HepG2 (cell line): ENCODE measurements around the gene TBC1D5. TPM values are rescaled to one million over a fixed set of nuclear protein-coding genes. Genes with fewer than 3 reads are reported as not detected.

Experiments
- ATAC-seq: fragments of 200-7000 bp; cut with Tn5 transposase; 3 replicates; pipeline ENCODE4 v1.9.1; 2020; ENCODE audit warnings: mild to moderate bottlenecking, moderate library complexity
- BruUV-seq: library from RNA; stranded (reverse); fragments of 400-500 nt; replicated peaks from 2 replicates; lab custom pipeline; 2021; lab: Mats Ljungman, UMichigan
- CTCF ChIA-PET: fragments of 300-600 bp; formaldehyde crosslinking; extraction: SDS; loops from one replicate; lab custom pipeline; 2021; ENCODE audit warnings: low total read pairs, inconsistent platforms, low intra/inter-chr PET ratio; lab: Yijun Ruan, JAX
- POLR2A ChIA-PET: fragments of 350-600 bp; sonication (Branson Sonifier 250); formaldehyde crosslinking; loops from one replicate; lab custom pipeline; 2020; ENCODE audit warnings: antibody characterized with exemption, inconsistent platforms; lab: Yijun Ruan, JAX
- DNase-seq: peaks from one replicate; pipeline ENCODE4 v3.0.0-alpha.2; 2015; ENCODE audit warnings: low spot score
- FAIRE-seq: peaks from 3 replicates; lab custom pipeline; 2011; peaks lifted over from hg19 to GRCh38; lab: Jason Lieb, UNC
- H2AFZ ChIP-seq: one replicate; pipeline ENCODE4 v1.6.1; 2011; ENCODE audit warnings: low read length, inconsistent platforms
- H3K27ac ChIP-seq: fragments of 300-600 bp; 3 replicates; pipeline ENCODE4 v1.8.0; 2011; ENCODE audit warnings: mixed run types, mild to moderate bottlenecking, mixed read lengths, low read length, inconsistent platforms; ENCODE audit not compliant: insufficient read depth; ENCODE audit errors: extremely low read length
- H3K27me3 ChIP-seq, 2 experiments: fragments of 200-600 bp in 1 of 2; 2 replicates in 1 of 2; 3 replicates in 1 of 2; pipeline versions ENCODE4 v1.6.0 to v1.8.0; 2011; ENCODE audit warnings: low read length in 2 of 2, mild to moderate bottlenecking in 2 of 2, moderate library complexity in 2 of 2, inconsistent platforms in 1 of 2; ENCODE audit not compliant: insufficient read depth in 2 of 2, control insufficient read depth in 1 of 2
- H3K36me3 ChIP-seq, 2 experiments: fragments of 200-600 bp in 1 of 2; replicated peaks in 1 of 2; 2 replicates in 1 of 2; 3 replicates in 1 of 2; pipeline versions ENCODE4 v1.5.1 to v1.8.0; 2011; ENCODE audit warnings: low read length in 2 of 2, inconsistent platforms in 1 of 2; ENCODE audit not compliant: insufficient read depth in 2 of 2, control insufficient read depth in 1 of 2
- H3K4me1 ChIP-seq: 2 replicates; pipeline ENCODE4 v1.5.1; 2012; ENCODE audit warnings: low read length, inconsistent platforms; ENCODE audit not compliant: insufficient read depth
- H3K4me2 ChIP-seq: 2 replicates; pipeline ENCODE4 v1.6.0; 2011; ENCODE audit warnings: low read depth, low read length, inconsistent platforms
- H3K4me3 ChIP-seq, 3 experiments: fragments of 200-600 bp in 1 of 3; sonication (generic), shearing (Covaris generic) in 1 of 3; replicated peaks in 1 of 3; 2 replicates each; pipeline ENCODE4 v1.5.1; 2011 to 2016; ENCODE audit warnings: low read length in 3 of 3, inconsistent platforms in 2 of 3, low read depth in 2 of 3, mild to moderate bottlenecking in 2 of 3, control low read depth in 1 of 3, mixed read lengths in 1 of 3; ENCODE audit not compliant: insufficient read depth in 1 of 3
- H3K79me2 ChIP-seq: one replicate; pipeline ENCODE4 v1.6.1; 2011; ENCODE audit warnings: low read length, inconsistent platforms; ENCODE audit not compliant: insufficient read depth
- H3K9ac ChIP-seq: 2 replicates; pipeline ENCODE4 v1.6.0; 2011; ENCODE audit warnings: mild to moderate bottlenecking, low read depth, low read length, inconsistent platforms; ENCODE audit not compliant: insufficient read depth
- H3K9me3 ChIP-seq: 2 replicates; pipeline ENCODE4 v1.5.1; 2012; ENCODE audit warnings: mild to moderate bottlenecking, low read length
- H4K20me1 ChIP-seq: 2 replicates; pipeline ENCODE4 v1.6.0; 2011; ENCODE audit warnings: inconsistent platforms, mild to moderate bottlenecking, low read length, moderate library complexity; ENCODE audit not compliant: insufficient read depth
- ASH2L ChIP-seq: fragments of 300-600, 200-600 bp; sonication (generic); IDR thresholded peaks from 2 replicates; pipeline ENCODE4 v1.7.0; 2017; ENCODE audit warnings: low read depth, mild to moderate bottlenecking, moderate library complexity, mixed read lengths, low read length; ENCODE audit not compliant: insufficient read length
- KDM4B ChIP-seq: sonication (generic); formaldehyde crosslinking; IDR thresholded peaks from 2 replicates; pipeline ENCODE4 v1.4.0; 2020; ENCODE audit warnings: missing genetic modification reagents
- MED13 ChIP-seq: sonication (generic); formaldehyde crosslinking; IDR thresholded peaks from 2 replicates; pipeline ENCODE4 v1.5.0; 2020; ENCODE audit warnings: missing genetic modification reagents
- MIER2 ChIP-seq: IDR thresholded peaks from 2 replicates; pipeline ENCODE4 v1.6.1; 2016; ENCODE audit warnings: missing biosample characterization, missing genetic modification reagents
- MIXL1 ChIP-seq: IDR thresholded peaks from 2 replicates; pipeline ENCODE4 v1.6.1; 2016
- MYNN ChIP-seq: sonication (generic); formaldehyde crosslinking; IDR thresholded peaks from 2 replicates; pipeline ENCODE4 v1.4.0; 2020; ENCODE audit warnings: mild to moderate bottlenecking, low read depth, missing genetic modification reagents
- PITX1 ChIP-seq: sonication (generic); formaldehyde crosslinking; IDR thresholded peaks from 2 replicates; pipeline ENCODE4 v1.5.1; 2020; ENCODE audit warnings: mild to moderate bottlenecking, missing genetic modification reagents
- RAD51 ChIP-seq: fragments of 450-650 bp; IDR thresholded peaks from 2 replicates; pipeline ENCODE4 v1.6.1; 2016; ENCODE audit warnings: borderline replicate concordance
- SMARCE1 ChIP-seq: fragments of 450-650 bp; IDR thresholded peaks from 2 replicates; pipeline ENCODE4 v1.6.1; 2017; ENCODE audit warnings: borderline replicate concordance
- SP5 ChIP-seq: IDR thresholded peaks from 2 replicates; pipeline ENCODE4 v1.6.1; 2016; ENCODE audit warnings: low read depth, borderline replicate concordance
- ZBTB14 ChIP-seq: sonication (generic); formaldehyde crosslinking; IDR thresholded peaks from 2 replicates; pipeline ENCODE4 v1.4.0; 2020; ENCODE audit warnings: missing genetic modification reagents
- ZHX2 ChIP-seq, 2 experiments: sonication (generic) in 1 of 2; formaldehyde crosslinking in 1 of 2; IDR thresholded peaks; 2 replicates each; pipeline versions ENCODE4 v1.6.1 to v1.9.0; 2014 to 2022; ENCODE audit warnings: antibody characterized with exemption in 1 of 2, borderline replicate concordance in 1 of 2, inconsistent platforms in 1 of 2, low read depth in 1 of 2, missing genetic modification reagents in 1 of 2
- ZNF333 ChIP-seq: sonication (generic); formaldehyde crosslinking; IDR thresholded peaks from 2 replicates; pipeline ENCODE4 v1.4.0; 2020; ENCODE audit warnings: mild to moderate bottlenecking, missing genetic modification reagents, borderline replicate concordance
- ZNF460 ChIP-seq: sonication (generic); formaldehyde crosslinking; IDR thresholded peaks from 2 replicates; pipeline ENCODE4 v1.5.1; 2020; ENCODE audit warnings: missing genetic modification reagents, mild to moderate bottlenecking, borderline replicate concordance
- ZNF781 ChIP-seq: sonication (generic); formaldehyde crosslinking; IDR thresholded peaks from 2 replicates; pipeline ENCODE4 v1.5.1; 2020; ENCODE audit warnings: borderline replicate concordance, mild to moderate bottlenecking, missing genetic modification reagents; ENCODE audit errors: not compliant biosample characterization
- WGBS: methylation state at CpG from one replicate; pipeline ENCODE4 v1.1.6; 2017; ENCODE audit warnings: low lambda C conversion rate; 5-methylcytosine and 5-hydroxymethylcytosine counted together
- in situ Hi-C: cut with HindIII; loops from 2 replicates; pipeline ENCODE4 v1.10.0; 2017; ENCODE audit warnings: low pct_unique_long_range_greater_than_20kb; ENCODE audit not compliant: extremely low pct_ligation_motif_present
- intact Hi-C: fragments of 100-400 bp; cut with micrococcal nuclease; formaldehyde crosslinking; loops from one replicate; pipeline ENCODE4 v1.10.0; 2022; ENCODE audit not compliant: unreplicated experiment
- polyA plus RNA-seq, 8 experiments: library from polyadenylated mRNA; depleted of rRNA in 3 of 8; stranded (reverse) in 7 of 8; unstranded in 1 of 8; fragments of >200 nt; fragmentation: Illumina TruSeq in 4 of 8; extraction: Trizol in 4 of 8; gene quantifications; 2 replicates each; pipeline versions ENCODE4 v1.2.1 to v1.2.3, GENCODE V29; 2011 to 2016; ENCODE audit warnings: low read depth in 4 of 8, missing spikeins in 1 of 8, mixed read lengths in 1 of 8; ENCODE audit not compliant: insufficient read depth in 1 of 8
- total RNA-seq, 5 experiments: library from RNA; depleted of rRNA; stranded (reverse); fragments of >200 nt; fragmentation: Illumina TruSeq; extraction: Trizol; gene quantifications; 2 replicates each; pipeline ENCODE4 v1.2.3, GENCODE V29; 2016; ENCODE audit warnings: low read depth in 1 of 5
- TF ChIP-seq, protein P1 (sequence below): fragments of 450-650 bp; IDR thresholded peaks from 2 replicates; pipeline ENCODE4 v1.6.1; 2016

TBC1D5 gene
- total and polyA plus RNA-seq, 2 of the 13 experiments (the other 11 are each of a cell fraction or from before 2014, with no cell fraction given), result 19.2 to 33.3 TPM

DNA sequence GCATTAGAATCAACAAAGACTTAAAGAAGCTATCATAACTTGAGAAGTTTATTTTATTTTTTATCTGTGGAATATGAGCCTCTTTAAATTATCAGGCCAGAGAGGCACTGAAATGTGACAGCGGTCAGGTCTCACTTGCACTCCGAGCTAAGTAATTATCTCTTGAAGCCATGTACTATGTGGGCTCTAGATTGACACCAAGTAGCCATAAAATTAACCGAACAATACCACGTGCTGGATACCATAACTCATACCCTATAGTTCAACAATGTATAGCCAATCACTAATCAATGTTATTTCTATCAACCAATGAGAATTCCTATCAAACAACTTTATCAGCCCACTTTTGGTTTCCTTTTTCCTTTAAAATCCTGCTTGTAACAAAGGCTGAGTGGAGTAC, 299.3 kb downstream of the TBC1D5 start:
- FAIRE-seq, result no peak
- CTCF ChIA-PET, result no interaction called here
- H3K4me2 ChIP-seq, result no peak overlapping the region
- peaks cover 8% of the 10 kb centered on the region for H3K4me1 ChIP-seq
- no peak overlapping the region for H3K4me3 ChIP-seq
- H3K27ac ChIP-seq, result no peak overlapping the region
- intact Hi-C loops, result no loop called here
- no peaks in the 10 kb centered on the region for H3K9me3 ChIP-seq
- no peaks in the 10 kb centered on the region for H3K36me3 ChIP-seq
- BruUV-seq, result no TSS peak
- no peaks in the 10 kb centered on the region for H3K27me3 ChIP-seq
- in situ Hi-C loops, result no loop called here
- H4K20me1 ChIP-seq, result no peaks in the 10 kb centered on the region
- ATAC-seq, result no peak
- TF ChIP-seq MIER2, result no peak
- TF ChIP-seq ZNF333, result no peak
- TF ChIP-seq ZBTB14, result no peak
- no peak for TF ChIP-seq ZNF460
- TF ChIP-seq KDM4B (CRISPR knock-in tag), result no peak
- no peak for TF ChIP-seq SMARCE1
- TF ChIP-seq ZNF781 (CRISPR knock-in tag), result no peak
- no peak for TF ChIP-seq MIXL1 (CRISPR knock-in tag)
- TF ChIP-seq RAD51, result no peak
- TF ChIP-seq, protein P1, sequence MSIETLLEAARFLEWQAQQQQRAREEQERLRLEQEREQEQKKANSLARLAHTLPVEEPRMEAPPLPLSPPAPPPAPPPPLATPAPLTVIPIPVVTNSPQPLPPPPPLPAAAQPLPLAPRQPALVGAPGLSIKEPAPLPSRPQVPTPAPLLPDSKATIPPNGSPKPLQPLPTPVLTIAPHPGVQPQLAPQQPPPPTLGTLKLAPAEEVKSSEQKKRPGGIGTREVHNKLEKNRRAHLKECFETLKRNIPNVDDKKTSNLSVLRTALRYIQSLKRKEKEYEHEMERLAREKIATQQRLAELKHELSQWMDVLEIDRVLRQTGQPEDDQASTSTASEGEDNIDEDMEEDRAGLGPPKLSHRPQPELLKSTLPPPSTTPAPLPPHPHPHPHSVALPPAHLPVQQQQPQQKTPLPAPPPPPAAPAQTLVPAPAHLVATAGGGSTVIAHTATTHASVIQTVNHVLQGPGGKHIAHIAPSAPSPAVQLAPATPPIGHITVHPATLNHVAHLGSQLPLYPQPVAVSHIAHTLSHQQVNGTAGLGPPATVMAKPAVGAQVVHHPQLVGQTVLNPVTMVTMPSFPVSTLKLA, result no peak
- TF ChIP-seq PITX1 (CRISPR knock-in tag), result no peak
- no peak for TF ChIP-seq MED13 (CRISPR knock-in tag)
- TF ChIP-seq MYNN (CRISPR knock-in tag), result no peak
- TF ChIP-seq ASH2L, result no peak
- TF ChIP-seq ZHX2 (IDR thresholded peaks at IDR 0.05; ENCODE audit: low read depth), result no peak
- TF ChIP-seq ZHX2 (CRISPR knock-in tag; IDR thresholded peaks at IDR 0.05; ENCODE audit: borderline replicate concordance), result no peak
- TF ChIP-seq SP5, result no peak
- 98% methylated on average over 4 of the region's 4 CpGs for WGBS
- DNase-seq, result no peak
- no peak overlapping the region for H2AFZ ChIP-seq
- no peaks in the 10 kb centered on the region for H3K79me2 ChIP-seq
- H3K9ac ChIP-seq, result no peak overlapping the region
- POLR2A ChIA-PET, result no interaction called here
